Esophagus squamous epithelium (tissue), 5 donors: ENCODE results near the gene SMIM7. TPM values are rescaled to one million over a fixed set of nuclear protein-coding genes. Genes with fewer than 3 reads are reported as not detected.

Experiments used
- DNase-seq: peaks from one replicate; lab custom pipeline; 2025; lab: John Stamatoyannopoulos, UW
- H3K27ac ChIP-seq, 4 donors: fragments of 200-600 bp; sonication (generic); one replicate each; pipeline ENCODE4 v1.5.1; 2016 to 2019; ENCODE audit warnings: mild to moderate bottlenecking in 1 of 4
- H3K27me3 ChIP-seq, 4 donors: fragments of 200-600 bp; sonication (generic); 1 replicate in 3 of 4; 2 replicates in 1 of 4; pipeline versions ENCODE4 v1.5.1 to v1.6.0; 2017 to 2021; ENCODE audit warnings: antibody characterized with exemption in 1 of 4
- H3K36me3 ChIP-seq, 3 donors: fragments of 200-600 bp; sonication (generic); one replicate each; pipeline ENCODE4 v1.5.1; 2016 to 2019
- H3K4me1 ChIP-seq, 3 donors: fragments of 200-600 bp; sonication (generic); one replicate each; pipeline ENCODE4 v1.5.1; 2017 to 2019
- H3K4me3 ChIP-seq, 4 donors: fragments of 200-600 bp; sonication (generic); 1 replicate in 3 of 4; 2 replicates in 1 of 4; pipeline ENCODE4 v1.5.1; 2016 to 2019; ENCODE audit warnings: mild to moderate bottlenecking in 2 of 4, moderate library complexity in 1 of 4
- H3K9me3 ChIP-seq, 3 donors: fragments of 200-600 bp; sonication (generic); one replicate each; pipeline ENCODE4 v1.5.1; 2016 to 2019
- CTCF ChIP-seq, 6 experiments: fragments of 450-650 bp in 4 of 6; fragments of 200-600 bp in 2 of 6; sonication (generic) in 2 of 6; IDR thresholded peaks; one replicate each; pipeline ENCODE4 v1.5.1; 2016 to 2019; ENCODE audit warnings: antibody characterized with exemption in 6 of 6, mild to moderate bottlenecking in 4 of 6, moderate library complexity in 4 of 6
- POLR2A ChIP-seq, 4 donors: fragments of 450-650 bp; IDR thresholded peaks; one replicate each; pipeline ENCODE4 v1.6.1; 2017; ENCODE audit warnings: antibody characterized with exemption in 4 of 4, mild to moderate bottlenecking in 4 of 4, moderate library complexity in 3 of 4
- WGBS, 2 donors: methylation state at CpG; one replicate each; pipeline ENCODE4 v1.1.5; 2018; 5-methylcytosine and 5-hydroxymethylcytosine counted together
- intact Hi-C: fragments of 100-400 bp; cut with DNase I; formaldehyde crosslinking; loops from one replicate; pipeline ENCODE4 v1.15.0; 2022
- total RNA-seq, 4 donors: library from RNA; depleted of rRNA; stranded (reverse); fragments of >200 nt; gene quantifications; one replicate each; pipeline ENCODE4 v1.1.0, GENCODE V29; 2016
- donor health status: DM: yes; HTN: yes; CAD: no.

Gene SMIM7
- total RNA-seq, 4 donors from 2014 or later, result 54.0 to 89.5 (median 66.3) TPM

- Histone ChIP-seq H3K9me3 (no peaks in the 10 kb centered on the region), H3K4me1 (no peaks in the 10 kb centered on the region), H3K27me3 (no peaks in the 10 kb centered on the region), H3K36me3 (no peaks in the 10 kb centered on the region), H3K4me3 (no peak overlapping the region), H3K27ac (no peak overlapping the region)
- no peak for DNase-seq
- no peak for TF ChIP-seq POLR2A (IDR thresholded peaks at IDR 0.05)
- no peak for TF ChIP-seq CTCF (IDR thresholded peaks at IDR 0.05)
- WGBS, 2 donors, result 73 to 89% methylated on average over 4 to 5 of the region's 5 CpGs
- intact Hi-C loops, result no loop called here
Measured at GRCh38 chr19:16668176-16668575, 8.2 kb upstream of the SMIM7 start.

DNA sequence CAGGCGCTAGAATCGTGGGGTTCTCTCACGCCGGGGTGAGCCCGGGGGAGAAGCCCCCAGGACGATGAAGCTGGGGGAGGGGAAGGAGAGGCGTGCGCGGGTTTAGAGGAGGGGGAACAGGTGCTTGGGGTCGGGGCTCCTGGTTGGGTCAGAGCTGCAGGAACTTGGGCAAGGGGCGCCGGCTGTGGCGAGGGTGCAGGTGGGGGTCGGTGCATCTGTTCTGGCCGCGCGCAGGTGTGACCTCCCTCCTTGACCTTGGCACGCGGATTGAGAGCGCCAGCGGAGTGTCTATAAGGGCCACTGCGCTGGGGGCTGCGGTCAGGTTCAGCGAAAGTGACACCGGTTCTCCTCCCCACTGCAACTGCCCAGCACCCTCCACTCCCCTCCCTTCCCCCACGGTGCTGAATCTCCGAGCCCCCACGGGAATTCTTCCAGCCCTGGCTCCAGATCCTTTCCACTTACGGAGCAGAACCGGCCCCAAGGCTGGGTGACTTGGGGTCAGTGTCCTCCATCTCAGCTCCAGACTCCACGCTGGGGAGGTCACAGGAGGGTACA is 1.6 kb upstream of the SMIM7 start:
- intact Hi-C loops, result no loop called here
- H3K9me3 ChIP-seq, result no peaks in the 10 kb centered on the region
- H3K36me3 ChIP-seq, result peaks cover 4 to 23% (median 15%) of the 10 kb centered on the region in 3 donors
- peaks cover 17 to 48% (median 22%) of the 10 kb centered on the region in 3 donors for H3K4me1 ChIP-seq
- DNase-seq, result no peak
- no peaks in the 10 kb centered on the region for H3K27me3 ChIP-seq
- H3K27ac ChIP-seq, result peak overlapping the region; percentile 76 to 96 (median 90)
- WGBS, 2 donors, result 2 to 3% methylated on average over 6 to 24 of the region's 31 CpGs
- peak overlapping the region; percentile 57 to 91 (median 82) for H3K4me3 ChIP-seq
- TF ChIP-seq CTCF (IDR thresholded peaks at IDR 0.05), result no peak
- no peak for TF ChIP-seq POLR2A (IDR thresholded peaks at IDR 0.05)

- no peak for DNase-seq
- TF ChIP-seq POLR2A (IDR thresholded peaks at IDR 0.05), result peak in 1 of 4 donors; percentile 11
- no peak for TF ChIP-seq CTCF (IDR thresholded peaks at IDR 0.05)
- intact Hi-C loops, result no loop called here
Measured at GRCh38 chr19:16660763-16661479, 977 bp upstream of the SMIM7 start, which contains the start of gene TMEM38A. TSS of gene TMEM38A (plus strand) at chr19:16661139. CDS start at chr19:16661218, 79 bp downstream.

GRCh38 chr19:16659464-16659831 is 496 bp downstream of the SMIM7 start:
- TF ChIP-seq CTCF (IDR thresholded peaks at IDR 0.05) (no peak), POLR2A (IDR thresholded peaks at IDR 0.05) (no peak)
- H3K36me3 ChIP-seq, result peaks cover 13 to 45% (median 18%) of the 10 kb centered on the region in 3 donors
- peak overlapping the region; percentile 85 to 97 (median 96) for H3K27ac ChIP-seq
- H3K4me3 ChIP-seq, result peak overlapping the region; percentile 57 to 91 (median 82)
- no peaks in the 10 kb centered on the region for H3K27me3 ChIP-seq
- WGBS, 2 donors, result 0 to 7% methylated on average over 2 to 3 of the region's 14 CpGs
- intact Hi-C loops, result no loop called here
- DNase-seq, result no peak
- H3K9me3 ChIP-seq, result no peaks in the 10 kb centered on the region
- peaks cover 17 to 69% (median 22%) of the 10 kb centered on the region in 3 donors for H3K4me1 ChIP-seq

More at GRCh38 chr19:16660763-16661479, 977 bp upstream of the SMIM7 start, which contains the start of gene TMEM38A:
- no peaks in the 10 kb centered on the region for H3K27me3 ChIP-seq
- H3K36me3 ChIP-seq, result peaks cover 9 to 30% (median 18%) of the 10 kb centered on the region in 3 donors
- peak within 1 kb of the TSS; percentile 57 to 91 (median 82) for H3K4me3 ChIP-seq
- H3K9me3 ChIP-seq, result no peaks in the 10 kb centered on the region
- H3K4me1 ChIP-seq, result peaks cover 17 to 54% (median 22%) of the 10 kb centered on the region in 3 donors
- peak within 1 kb of the TSS; percentile 85 to 97 (median 96) for H3K27ac ChIP-seq
- 0% methylated on average over 7 to 10 of the region's 76 CpGs for WGBS, 2 donors

GRCh38 chr19:16657384-16657783 is 2.6 kb downstream of the SMIM7 start:
- Histone ChIP-seq H3K36me3 (peaks cover 26 to 65% (median 38%) of the 10 kb centered on the region in 3 donors), H3K27me3 (no peaks in the 10 kb centered on the region), H3K4me1 (peaks cover 17 to 73% (median 22%) of the 10 kb centered on the region in 3 donors), H3K9me3 (no peaks in the 10 kb centered on the region), H3K27ac (no peak overlapping the region), H3K4me3 (no peak overlapping the region)
- no peak for DNase-seq
- no peak for TF ChIP-seq CTCF (IDR thresholded peaks at IDR 0.05)
- TF ChIP-seq POLR2A (IDR thresholded peaks at IDR 0.05), result no peak
- intact Hi-C loops, result no loop called here
- WGBS, 2 donors, result 69 to 75% methylated on average over 5 of the region's 5 CpGs
